Activated CD8-positive, alpha-beta memory T cell treated with anti-CD3 and anti-CD28 coated beads, Interleukin-2, amount 10 ng/mL, durations not matched to agents 7 days and 5 days (primary cell): ENCODE data around the gene ZFP91. TPM values are rescaled to one million over a fixed set of nuclear protein-coding genes. Genes with fewer than 3 reads are reported as not detected.
A peak's percentile ranks its signal among the peaks of the same experiment; 100 is the strongest.

Experiments used
- ATAC-seq: fragments of 150-1000 bp; cut with Tn5 transposase; one replicate; pipeline ENCODE4 v1.10.0; 2021; ENCODE audit warnings: moderate library complexity
- CTCF ChIA-PET: fragments of 350-600 bp; sonication (Branson Sonifier 250); formaldehyde crosslinking; loops from one replicate; lab custom pipeline; 2021; ENCODE audit warnings: antibody characterized with exemption; lab: Charles Lee
- DNase-seq: peaks from one replicate; pipeline ENCODE4 v3.0.0-alpha.2; 2020
- H3K27ac Mint-ChIP-seq: one replicate; pipeline ENCODE4 v1.8.0; 2021; ENCODE audit warnings: mild to moderate bottlenecking, mixed read lengths
- H3K27me3 Mint-ChIP-seq: one replicate; pipeline ENCODE4 v1.8.0; 2021; ENCODE audit warnings: mixed read lengths
- H3K36me3 Mint-ChIP-seq: one replicate; pipeline ENCODE4 v1.8.0; 2021; ENCODE audit warnings: mild to moderate bottlenecking, mixed read lengths
- H3K4me1 Mint-ChIP-seq: one replicate; pipeline ENCODE4 v1.8.0; 2021; ENCODE audit warnings: mixed read lengths
- H3K4me3 Mint-ChIP-seq: one replicate; pipeline ENCODE4 v1.8.0; 2021; ENCODE audit warnings: mild to moderate bottlenecking, moderate library complexity, mixed read lengths
- H3K9me3 Mint-ChIP-seq: one replicate; pipeline ENCODE4 v1.8.0; 2022; ENCODE audit warnings: low read depth, mixed read lengths
- total RNA-seq, 2 experiments: library from RNA; stranded (reverse); gene quantifications; one replicate each; pipeline ENCODE4 v1.2.3, GENCODE V29; 2021

Gene ZFP91
- total RNA-seq, 2 experiments from 2014 or later, result 54.8 to 69.7 TPM

DNA sequence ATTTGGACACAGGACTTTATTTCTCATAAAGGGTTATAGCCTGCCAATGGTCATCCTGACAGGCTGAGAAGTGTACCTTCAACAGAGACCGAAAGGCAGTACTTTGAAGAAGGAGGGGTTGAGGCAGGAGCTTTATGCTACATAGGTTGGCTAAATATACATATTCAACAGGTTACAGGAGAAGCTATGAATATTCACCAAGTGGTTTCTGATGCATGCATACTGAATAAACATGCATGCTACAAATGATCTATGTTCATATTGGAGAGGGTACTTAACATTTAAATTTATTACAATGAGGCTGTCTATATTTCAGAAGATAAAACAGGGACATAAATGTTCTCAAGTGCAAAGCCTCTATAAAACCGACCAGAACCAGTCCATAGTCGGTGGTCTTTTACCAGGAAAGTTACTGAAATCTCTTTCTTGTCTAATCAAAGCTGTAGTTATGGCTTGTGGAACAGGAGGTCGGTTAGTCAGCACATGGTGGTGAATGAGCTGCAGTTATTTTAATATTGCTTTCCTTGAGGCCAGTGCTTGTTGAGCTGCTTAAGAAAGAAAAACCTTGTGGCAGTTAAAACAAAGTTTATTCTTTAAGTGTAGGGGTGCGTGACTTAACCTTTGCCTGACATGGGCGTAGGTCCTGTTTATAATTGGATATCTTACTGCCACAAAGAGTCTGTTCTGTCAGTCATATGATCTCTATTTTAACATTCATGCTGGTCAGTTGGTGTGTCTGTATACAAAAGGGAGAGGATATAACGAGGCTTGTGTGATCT, 63.1 kb downstream of the ZFP91 start:
- H3K4me3 Mint-ChIP-seq, result no peak overlapping the region
- H3K27ac Mint-ChIP-seq, result no peak overlapping the region
- peaks cover 2% of the 10 kb centered on the region for H3K36me3 Mint-ChIP-seq
- H3K27me3 Mint-ChIP-seq, result peaks cover 2% of the 10 kb centered on the region
- ATAC-seq (no peak), DNase-seq (no peak)
- H3K9me3 Mint-ChIP-seq, result peaks cover 2% of the 10 kb centered on the region
- H3K4me1 Mint-ChIP-seq, result peaks cover 8% of the 10 kb centered on the region
- CTCF ChIA-PET, result no interaction called here

DNA sequence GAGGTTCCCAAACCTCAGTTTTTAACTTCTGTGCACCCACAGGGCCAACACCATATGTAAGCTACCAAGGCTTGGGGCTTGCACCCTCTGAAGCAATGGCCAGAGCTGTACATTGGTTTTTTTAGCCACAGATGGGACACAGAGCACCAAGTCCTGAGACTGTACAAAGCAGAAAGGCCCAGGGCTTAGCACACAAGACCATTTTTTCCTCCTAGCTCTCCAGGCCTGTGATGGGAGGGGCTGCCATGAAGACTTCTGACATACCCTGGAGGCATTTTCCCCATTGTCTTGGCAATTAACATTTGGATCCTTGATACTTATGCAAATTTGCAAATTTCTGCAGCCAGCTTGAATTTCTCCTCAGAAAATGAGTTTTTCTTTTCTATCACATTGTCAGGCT, 67.0 kb downstream of the ZFP91 start:
- Mint-ChIP-seq H3K36me3 (peaks cover 2% of the 10 kb centered on the region), H3K27ac (no peak overlapping the region), H3K27me3 (peaks cover 2% of the 10 kb centered on the region), H3K9me3 (peaks cover 2% of the 10 kb centered on the region), H3K4me1 (peaks cover 8% of the 10 kb centered on the region), H3K4me3 (no peak overlapping the region)
- DNase-seq (no peak), ATAC-seq (no peak)
- CTCF ChIA-PET, result interaction anchor here (1.9 kb wide), 1 partner anchor 412 kb away, joined by 6 read pairs; no protein-coding TSS in a partner anchor

DNA sequence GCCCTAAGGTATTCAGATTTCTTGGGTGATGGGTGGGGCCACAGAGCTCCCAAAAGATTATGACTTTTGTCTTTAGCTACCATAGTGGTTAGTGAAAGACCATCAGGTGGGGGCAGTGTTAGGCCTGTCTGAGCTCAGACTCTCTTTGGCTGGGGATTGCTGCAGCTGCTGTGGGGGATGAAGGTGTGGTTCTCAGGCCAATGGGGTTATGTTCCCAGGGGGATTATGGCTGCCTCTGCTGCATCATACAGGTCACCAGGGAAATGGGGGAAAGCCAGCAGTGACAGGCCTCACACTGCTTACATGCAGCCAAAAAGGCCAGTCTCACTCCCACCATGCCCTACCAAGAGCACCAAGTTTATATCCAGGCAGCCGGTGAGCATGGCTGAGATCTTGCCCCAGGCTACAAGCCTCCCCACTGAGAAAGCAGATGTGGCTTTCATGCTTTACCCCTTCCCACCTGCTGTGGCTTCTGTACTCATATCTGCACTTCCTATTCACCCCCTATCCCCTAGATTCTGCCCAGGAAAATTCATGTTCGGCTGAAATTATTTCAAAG, 68.4 kb downstream of the ZFP91 start:
- CTCF ChIA-PET, result interaction anchor here (1.7 to 1.9 kb wide), 2 partner anchors 80 to 411 kb away, joined by 4 to 6 read pairs; no protein-coding TSS in a partner anchor
- peaks cover 2% of the 10 kb centered on the region for H3K27me3 Mint-ChIP-seq
- H3K4me1 Mint-ChIP-seq, result peaks cover 8% of the 10 kb centered on the region
- peaks cover 2% of the 10 kb centered on the region for H3K36me3 Mint-ChIP-seq
- no peak for DNase-seq
- no peak overlapping the region for H3K27ac Mint-ChIP-seq
- peaks cover 2% of the 10 kb centered on the region for H3K9me3 Mint-ChIP-seq
- no peak overlapping the region for H3K4me3 Mint-ChIP-seq
- ATAC-seq, result no peak

DNA sequence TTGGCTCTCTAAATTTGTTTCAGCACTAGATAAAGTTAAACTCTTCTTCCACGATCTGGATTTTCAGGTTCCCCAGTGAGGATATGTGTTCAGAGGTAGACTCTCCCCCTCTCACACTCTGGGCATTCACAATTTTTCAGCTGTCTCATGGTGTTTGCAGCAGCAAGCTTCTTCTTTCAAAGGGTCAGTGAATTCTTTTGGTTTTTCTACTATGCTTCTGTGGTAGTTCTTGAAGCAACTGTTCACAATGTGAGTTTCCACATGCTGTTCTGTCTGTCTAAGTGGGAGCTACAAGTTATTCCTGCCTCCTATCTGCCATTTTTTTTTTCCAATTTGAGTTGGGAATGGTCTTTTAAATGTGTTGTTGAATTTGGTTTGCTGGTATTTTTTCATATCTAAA, 69.0 kb downstream of the ZFP91 start:
- peaks cover 2% of the 10 kb centered on the region for H3K36me3 Mint-ChIP-seq
- H3K27ac Mint-ChIP-seq, result no peak overlapping the region
- no peak for DNase-seq
- peaks cover 8% of the 10 kb centered on the region for H3K4me1 Mint-ChIP-seq
- CTCF ChIA-PET, result interaction anchor here (1.7 to 1.9 kb wide), 2 partner anchors 80 to 410 kb away, joined by 4 to 6 read pairs; no protein-coding TSS in a partner anchor
- peaks cover 2% of the 10 kb centered on the region for H3K27me3 Mint-ChIP-seq
- no peak overlapping the region for H3K4me3 Mint-ChIP-seq
- peaks cover 2% of the 10 kb centered on the region for H3K9me3 Mint-ChIP-seq
- no peak for ATAC-seq

DNA sequence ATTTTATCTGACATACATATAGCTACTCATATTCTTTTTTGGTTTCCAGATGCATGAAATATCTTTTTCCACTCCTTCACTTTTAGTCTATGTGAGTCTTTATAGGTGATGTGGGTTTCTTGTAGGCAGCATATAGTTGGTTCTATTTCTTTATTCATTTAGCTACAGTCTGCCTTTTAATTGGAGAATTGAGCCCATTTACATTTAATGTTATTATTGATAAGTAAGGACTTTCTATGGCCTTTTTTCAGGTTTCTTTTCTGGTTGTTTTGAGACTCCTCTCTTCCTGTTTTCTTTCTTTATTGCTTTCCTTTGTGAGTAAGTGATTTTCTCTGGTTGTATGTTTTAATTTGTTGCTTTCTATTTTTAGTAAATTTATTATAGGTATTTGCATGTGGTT, 70.8 kb downstream of the ZFP91 start:
- DNase-seq, result no peak
- Mint-ChIP-seq H3K27me3 (peaks cover 2% of the 10 kb centered on the region), H3K36me3 (no peaks in the 10 kb centered on the region), H3K9me3 (peaks cover 2% of the 10 kb centered on the region), H3K27ac (no peak overlapping the region), H3K4me1 (peaks cover 13% of the 10 kb centered on the region), H3K4me3 (no peak overlapping the region)
- CTCF ChIA-PET, result no interaction called here
- no peak for ATAC-seq

DNA sequence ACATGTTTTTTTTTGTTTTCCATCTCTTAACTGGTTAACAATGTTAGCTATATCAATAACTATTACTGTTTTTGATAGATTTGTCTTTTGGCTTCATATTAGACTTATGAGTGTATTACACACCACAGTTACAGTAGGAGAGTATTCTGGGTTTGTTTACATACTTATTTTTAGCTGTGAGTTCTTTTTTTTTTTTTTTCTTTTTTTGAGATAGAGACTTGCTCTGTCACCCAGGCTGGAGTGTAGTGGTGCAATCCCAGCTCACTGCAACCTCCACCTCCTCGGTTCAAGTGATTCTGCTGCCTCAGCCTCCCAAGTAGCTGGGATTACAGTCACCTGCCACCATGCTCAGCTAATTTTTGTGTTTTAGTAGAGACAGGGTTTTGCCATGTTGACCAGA, 71.6 kb downstream of the ZFP91 start:
- Mint-ChIP-seq H3K27ac (no peak overlapping the region), H3K36me3 (no peaks in the 10 kb centered on the region), H3K9me3 (no peaks in the 10 kb centered on the region), H3K27me3 (no peaks in the 10 kb centered on the region), H3K4me1 (peaks cover 13% of the 10 kb centered on the region), H3K4me3 (no peak overlapping the region)
- CTCF ChIA-PET, result no interaction called here
- ATAC-seq, result no peak
- DNase-seq, result no peak

DNA sequence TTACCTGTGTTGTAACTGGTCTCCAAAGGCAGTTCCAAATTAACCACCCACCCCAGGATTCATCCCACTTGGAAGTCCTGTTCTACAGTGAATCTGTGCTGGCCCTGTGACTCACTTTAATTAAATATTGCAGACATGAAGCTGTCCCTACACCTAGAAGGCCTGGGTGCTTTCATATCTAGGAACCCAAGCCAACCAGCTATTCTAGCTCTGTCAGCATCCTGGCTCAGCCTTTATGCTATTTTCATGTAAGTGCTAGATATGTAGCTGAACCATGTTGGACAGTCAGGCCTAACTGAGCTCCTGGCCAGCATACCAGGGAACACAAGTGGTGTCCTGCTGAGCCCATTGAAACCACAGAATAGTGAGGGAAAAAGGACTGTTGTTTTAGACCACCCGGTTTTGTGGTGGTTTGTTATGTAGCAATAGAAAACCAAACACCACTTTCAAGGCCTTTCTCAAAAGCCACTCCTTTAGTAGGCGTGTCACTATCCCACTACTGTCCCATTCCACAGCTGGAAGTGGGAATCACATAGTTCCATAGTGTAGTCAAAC, 73.9 kb downstream of the ZFP91 start:
- H3K36me3 Mint-ChIP-seq, result no peaks in the 10 kb centered on the region
- peaks cover 6% of the 10 kb centered on the region for H3K4me1 Mint-ChIP-seq
- ATAC-seq (no peak), DNase-seq (no peak)
- H3K27ac Mint-ChIP-seq, result no peak overlapping the region
- no peak overlapping the region for H3K4me3 Mint-ChIP-seq
- no peaks in the 10 kb centered on the region for H3K9me3 Mint-ChIP-seq
- CTCF ChIA-PET, result interaction anchor here (0.8 to 1.8 kb wide), 10 partner anchors 16 to 506 kb away, joined by 3 to 5 read pairs (median 4); no protein-coding TSS in a partner anchor
- no peaks in the 10 kb centered on the region for H3K27me3 Mint-ChIP-seq

DNA sequence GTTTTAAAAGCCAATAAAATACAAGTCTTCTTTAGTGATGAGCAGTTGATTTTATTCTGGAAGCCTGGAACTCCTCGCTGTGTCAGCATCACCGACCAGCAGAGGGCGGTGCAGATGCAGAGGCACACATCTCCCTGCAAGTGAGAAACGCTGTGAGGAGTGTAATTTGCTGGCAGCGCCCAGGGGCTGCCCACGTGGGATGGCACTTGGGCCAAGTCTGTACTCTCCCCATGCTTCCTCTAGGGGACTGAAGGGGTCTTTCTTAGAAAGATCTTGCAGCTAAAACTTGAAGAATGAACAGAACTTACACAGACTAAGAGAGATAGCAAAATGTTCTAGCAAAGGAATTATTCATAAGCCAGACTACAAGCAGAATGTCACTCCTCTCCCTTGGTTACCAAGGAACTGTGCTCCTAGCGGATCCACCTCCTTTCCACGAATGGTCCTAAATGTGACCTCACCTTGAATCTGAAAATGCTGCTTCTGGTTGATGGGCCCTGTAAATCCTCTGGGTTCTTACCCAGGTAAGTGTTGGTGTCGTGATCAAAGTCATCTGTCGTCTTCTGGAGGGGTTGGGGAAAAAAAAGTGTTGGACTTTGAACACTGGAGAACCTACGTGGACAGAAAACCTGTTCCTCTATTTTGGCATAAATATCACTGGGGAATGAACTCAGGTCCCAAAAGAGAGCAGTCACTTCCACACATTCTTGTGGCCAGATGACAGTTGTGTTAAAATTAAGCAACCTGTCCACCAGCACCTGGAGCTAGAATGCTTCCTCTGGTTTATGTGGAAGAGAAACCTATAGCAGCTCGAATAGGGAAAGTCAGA, 75.4 kb downstream of the ZFP91 start:
- peak; percentile 98 for ATAC-seq
- Mint-ChIP-seq H3K4me3 (no peak overlapping the region), H3K9me3 (no peaks in the 10 kb centered on the region)

DNA sequence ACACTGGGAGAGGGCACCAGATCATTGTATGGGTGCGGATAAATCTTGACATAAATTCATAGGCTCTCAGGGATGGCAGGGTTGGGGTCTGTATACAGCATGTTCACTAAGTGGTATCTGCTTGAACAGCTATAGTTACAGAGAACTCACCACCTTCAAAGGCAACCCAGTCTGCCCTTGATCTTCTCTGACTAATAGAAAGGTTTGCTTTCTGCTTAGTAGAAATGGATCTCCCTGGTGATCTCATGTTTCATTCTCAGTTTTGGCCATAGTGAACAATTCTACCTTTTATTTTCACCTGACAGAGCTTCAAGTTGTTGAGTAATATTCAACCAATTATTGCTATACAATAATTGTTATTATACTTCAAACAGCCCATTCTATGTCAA, 76.0 kb downstream of the ZFP91 start:
- H3K4me3 Mint-ChIP-seq, result no peak overlapping the region
- CTCF ChIA-PET, result interaction anchor here (1.8 kb wide), 2 partner anchors 481 to 503 kb away, joined by 7 read pairs; no protein-coding TSS in a partner anchor
- H3K36me3 Mint-ChIP-seq, result no peaks in the 10 kb centered on the region
- no peak overlapping the region for H3K27ac Mint-ChIP-seq
- no peak for ATAC-seq
- peaks cover 5% of the 10 kb centered on the region for H3K4me1 Mint-ChIP-seq
- H3K9me3 Mint-ChIP-seq, result no peaks in the 10 kb centered on the region
- no peak for DNase-seq
- H3K27me3 Mint-ChIP-seq, result no peaks in the 10 kb centered on the region

More for the DNA sequence above, 75.4 kb downstream of the ZFP91 start:
- Mint-ChIP-seq H3K4me1 (peaks cover 5% of the 10 kb centered on the region), H3K27me3 (no peaks in the 10 kb centered on the region), H3K27ac (no peak overlapping the region), H3K36me3 (no peaks in the 10 kb centered on the region)
- CTCF ChIA-PET, result interaction anchor here (0.6 to 1.8 kb wide), 3 partner anchors 101 to 504 kb away, joined by 3 to 7 read pairs (median 7); no protein-coding TSS in a partner anchor
- DNase-seq, result peak; percentile 82

DNA sequence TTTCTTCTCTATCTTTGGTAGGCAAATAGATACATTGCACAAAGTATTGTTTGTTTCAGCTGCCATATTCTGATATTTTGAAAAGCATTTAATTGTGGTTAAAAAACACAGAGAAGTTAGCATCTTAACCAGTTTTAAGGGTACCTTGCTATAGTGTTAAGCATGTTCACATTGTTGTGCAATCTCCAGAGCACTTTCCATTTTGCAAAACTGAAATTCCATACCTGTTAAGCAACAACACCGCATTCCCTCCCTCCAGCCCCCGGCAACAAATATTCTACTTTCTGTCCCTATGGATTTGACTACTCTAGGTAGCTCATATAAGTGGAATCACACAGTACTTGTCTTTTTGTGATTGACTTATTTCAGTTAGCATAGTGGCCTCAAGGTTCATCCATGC, 77.5 kb downstream of the ZFP91 start:
- CTCF ChIA-PET, result interaction anchor here (1.1 kb wide), 1 partner anchor 31 kb away, joined by 3 read pairs; no protein-coding TSS in a partner anchor
- no peaks in the 10 kb centered on the region for H3K9me3 Mint-ChIP-seq
- no peak for ATAC-seq
- H3K27ac Mint-ChIP-seq, result no peak overlapping the region
- no peaks in the 10 kb centered on the region for H3K27me3 Mint-ChIP-seq
- peaks cover 5% of the 10 kb centered on the region for H3K4me1 Mint-ChIP-seq
- H3K4me3 Mint-ChIP-seq, result no peak overlapping the region
- no peaks in the 10 kb centered on the region for H3K36me3 Mint-ChIP-seq
- no peak for DNase-seq

DNA sequence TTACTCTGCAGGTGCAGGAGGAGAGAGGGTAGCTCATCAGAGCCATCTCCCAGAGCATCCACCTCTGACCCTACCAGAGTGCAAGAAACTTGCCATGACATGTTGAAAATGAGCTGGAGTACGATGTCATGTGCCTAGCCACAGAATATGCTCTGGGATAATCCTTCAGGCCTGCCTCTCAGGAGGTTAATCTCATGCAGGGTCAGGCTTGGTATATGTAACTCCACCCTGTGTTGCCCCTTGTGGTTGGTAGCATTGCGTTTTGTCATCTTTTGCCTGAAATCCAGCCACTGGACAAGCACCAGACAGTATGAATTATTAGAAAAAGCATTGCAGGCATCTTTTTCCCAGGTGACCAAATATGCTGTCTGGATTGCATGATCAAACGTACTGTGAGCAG, 79.8 kb downstream of the ZFP91 start:
- peaks cover 5% of the 10 kb centered on the region for H3K4me1 Mint-ChIP-seq
- CTCF ChIA-PET, result no interaction called here
- DNase-seq, result no peak
- ATAC-seq, result no peak
- H3K4me3 Mint-ChIP-seq, result no peak overlapping the region
- H3K9me3 Mint-ChIP-seq, result no peaks in the 10 kb centered on the region
- H3K36me3 Mint-ChIP-seq, result no peaks in the 10 kb centered on the region
- no peak overlapping the region for H3K27ac Mint-ChIP-seq
- H3K27me3 Mint-ChIP-seq, result no peaks in the 10 kb centered on the region

DNA sequence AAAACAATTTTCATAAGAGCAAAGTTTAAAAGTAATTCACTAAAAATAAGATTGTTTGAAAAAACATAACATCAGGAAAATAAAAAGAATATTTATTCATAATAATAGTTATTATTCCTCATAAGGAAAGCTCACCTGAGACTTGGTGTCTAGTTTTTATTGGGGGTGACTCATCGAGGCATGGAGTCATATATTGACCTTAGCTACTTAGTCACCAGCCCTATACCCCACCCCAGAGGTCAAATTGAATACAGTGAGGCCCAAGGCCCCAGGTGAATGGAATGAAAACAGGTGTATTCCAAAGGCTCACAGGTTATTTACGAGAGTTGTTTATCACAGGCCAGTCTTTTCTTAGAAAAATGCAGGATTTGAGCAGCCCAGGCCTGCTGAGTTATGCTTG, 80.5 kb downstream of the ZFP91 start:
- H3K27me3 Mint-ChIP-seq, result no peaks in the 10 kb centered on the region
- ATAC-seq (no peak), DNase-seq (no peak)
- no peaks in the 10 kb centered on the region for H3K9me3 Mint-ChIP-seq
- CTCF ChIA-PET, result interaction anchor here (0.6 kb wide), 1 partner anchor 15 kb away, joined by 3 read pairs; no protein-coding TSS in a partner anchor
- no peak overlapping the region for H3K27ac Mint-ChIP-seq
- H3K36me3 Mint-ChIP-seq, result no peaks in the 10 kb centered on the region
- H3K4me3 Mint-ChIP-seq, result no peak overlapping the region
- H3K4me1 Mint-ChIP-seq, result peaks cover 2% of the 10 kb centered on the region
